WTC11 (cell line): Measurements from ENCODE around the gene C7. TPM values are rescaled to one million over a fixed set of nuclear protein-coding genes. Genes with fewer than 3 reads are reported as not detected.

ENCODE experiments used
- ATAC-seq: fragments of 200-7000 bp; cut with Tn5 transposase; 2 replicates; pipeline ENCODE4 v1.10.0; 2021; ENCODE audit warnings: mild to moderate bottlenecking, moderate library complexity
- CTCF ChIA-PET: fragments of 300-600 bp; sonication (Branson Sonifier 250); formaldehyde crosslinking; loops from one replicate; lab custom pipeline; 2021; ENCODE audit warnings: antibody characterized with exemption; lab: Charles Lee
- POLR2A ChIA-PET: fragments of 350-600 bp; sonication (Branson Sonifier 250); formaldehyde crosslinking; loops from one replicate; lab custom pipeline; 2021; ENCODE audit warnings: antibody characterized with exemption; lab: Charles Lee
- DNase-seq: peaks from one replicate; pipeline ENCODE4 v3.0.0; 2021; ENCODE audit warnings: low spot score
- H3K27ac Mint-ChIP-seq: 2 replicates; pipeline ENCODE4 v1.8.0; 2021; ENCODE audit warnings: mixed read lengths
- H3K27me3 Mint-ChIP-seq: 2 replicates; pipeline ENCODE4 v1.8.0; 2021; ENCODE audit warnings: low read depth, mild to moderate bottlenecking, moderate library complexity, mixed read lengths
- H3K36me3 Mint-ChIP-seq: 2 replicates; pipeline ENCODE4 v1.8.0; 2021; ENCODE audit warnings: mixed read lengths
- H3K4me1 Mint-ChIP-seq: 2 replicates; pipeline ENCODE4 v1.8.0; 2022; ENCODE audit warnings: mixed read lengths
- H3K4me3 Mint-ChIP-seq: 2 replicates; pipeline ENCODE4 v1.8.0; 2021; ENCODE audit warnings: mild to moderate bottlenecking, moderate library complexity, mixed read lengths
- H3K9me3 Mint-ChIP-seq: 2 replicates; pipeline ENCODE4 v1.8.0; 2021; ENCODE audit warnings: mixed read lengths
- FOXP1 ChIP-seq: sonication (generic); formaldehyde crosslinking; IDR thresholded peaks from 2 replicates; pipeline ENCODE4 v1.8.0; 2022; ENCODE audit warnings: missing genetic modification reagents, mild to moderate bottlenecking, moderate library complexity, borderline replicate concordance
- FOXP4 ChIP-seq: sonication (generic); formaldehyde crosslinking; IDR thresholded peaks from 2 replicates; pipeline ENCODE4 v1.8.0; 2022; ENCODE audit warnings: mild to moderate bottlenecking, missing genetic modification reagents
- GTF2I ChIP-seq: fragments of 250-450 bp; sonication (Bioruptor Pico); conservative IDR thresholded peaks from 2 replicates; pipeline ENCODE4 v1.4.0; 2021; ENCODE audit warnings: mild to moderate bottlenecking
- KAT7 ChIP-seq: sonication (generic); formaldehyde crosslinking; IDR thresholded peaks from 2 replicates; pipeline ENCODE4 v1.8.1; 2023; ENCODE audit warnings: missing genetic modification reagents, mild to moderate bottlenecking, borderline replicate concordance
- MYBL2 ChIP-seq: sonication (generic); formaldehyde crosslinking; IDR thresholded peaks from 2 replicates; pipeline ENCODE4 v1.8.1; 2023; ENCODE audit warnings: mild to moderate bottlenecking, moderate library complexity, missing genetic modification reagents
- NFE2L1 ChIP-seq: sonication (generic); formaldehyde crosslinking; IDR thresholded peaks from 2 replicates; pipeline ENCODE4 v1.8.1; 2023; ENCODE audit warnings: missing genetic modification reagents
- RELA ChIP-seq: sonication (generic); formaldehyde crosslinking; IDR thresholded peaks from 2 replicates; pipeline ENCODE4 v1.8.1; 2022; ENCODE audit warnings: missing genetic modification reagents, mild to moderate bottlenecking, borderline replicate concordance
- SOX15 ChIP-seq: fragments of 250-450 bp; sonication (Bioruptor Pico); IDR thresholded peaks from 2 replicates; pipeline ENCODE4 v1.9.0; 2021; ENCODE audit warnings: mild to moderate bottlenecking
- ZBTB43 ChIP-seq: sonication (generic); formaldehyde crosslinking; IDR thresholded peaks from 2 replicates; pipeline ENCODE4 v1.8.1; 2023; ENCODE audit warnings: mild to moderate bottlenecking, missing genetic modification reagents
- ZMAT4 ChIP-seq: fragments of 250-450 bp; sonication (Bioruptor Pico); IDR thresholded peaks from 2 replicates; pipeline ENCODE4 v1.9.0; 2021; ENCODE audit warnings: mild to moderate bottlenecking
- ZNF121 ChIP-seq: sonication (generic); formaldehyde crosslinking; IDR thresholded peaks from 2 replicates; pipeline ENCODE4 v1.8.0; 2023; ENCODE audit warnings: missing genetic modification reagents
- ZNF423 ChIP-seq: fragments of 250-450 bp; sonication (Bioruptor Pico); IDR thresholded peaks from 2 replicates; pipeline ENCODE4 v2.1.2; 2022; ENCODE audit warnings: mild to moderate bottlenecking, moderate library complexity
- ZNF532 ChIP-seq: fragments of 250-450 bp; sonication (Bioruptor Pico); IDR thresholded peaks from 2 replicates; pipeline ENCODE4 v1.9.0; 2021; ENCODE audit warnings: mild to moderate bottlenecking, borderline replicate concordance
- total RNA-seq: library from RNA; stranded (reverse); gene quantifications from 3 replicates; pipeline ENCODE4 v1.2.3, GENCODE V29; 2021
- TF ChIP-seq, protein P1 (sequence below): sonication (generic); formaldehyde crosslinking; IDR thresholded peaks from 2 replicates; pipeline ENCODE4 v1.8.1; 2022; ENCODE audit warnings: low read depth, missing genetic modification reagents, borderline replicate concordance
- TF ChIP-seq, protein P2 (sequence below): sonication (generic); formaldehyde crosslinking; IDR thresholded peaks from 2 replicates; pipeline ENCODE4 v1.8.0; 2022; ENCODE audit warnings: missing genetic modification reagents
- TF ChIP-seq, protein P3 (sequence below): sonication (generic); formaldehyde crosslinking; IDR thresholded peaks from 2 replicates; pipeline ENCODE4 v1.8.1; 2022; ENCODE audit warnings: mild to moderate bottlenecking, moderate library complexity, missing genetic modification reagents
- TF ChIP-seq, protein P4 (sequence below): sonication (generic); formaldehyde crosslinking; IDR thresholded peaks from 2 replicates; pipeline ENCODE4 v1.8.0; 2022; ENCODE audit warnings: mild to moderate bottlenecking, missing genetic modification reagents
- TF ChIP-seq, protein P5 (sequence below): fragments of 250-450 bp; sonication (Bioruptor Pico); IDR thresholded peaks from 2 replicates; pipeline ENCODE4 v1.8.0; 2021; ENCODE audit warnings: mild to moderate bottlenecking

Gene C7
- total RNA-seq, 1 experiment from 2014 or later = 4.5 TPM

DNA sequence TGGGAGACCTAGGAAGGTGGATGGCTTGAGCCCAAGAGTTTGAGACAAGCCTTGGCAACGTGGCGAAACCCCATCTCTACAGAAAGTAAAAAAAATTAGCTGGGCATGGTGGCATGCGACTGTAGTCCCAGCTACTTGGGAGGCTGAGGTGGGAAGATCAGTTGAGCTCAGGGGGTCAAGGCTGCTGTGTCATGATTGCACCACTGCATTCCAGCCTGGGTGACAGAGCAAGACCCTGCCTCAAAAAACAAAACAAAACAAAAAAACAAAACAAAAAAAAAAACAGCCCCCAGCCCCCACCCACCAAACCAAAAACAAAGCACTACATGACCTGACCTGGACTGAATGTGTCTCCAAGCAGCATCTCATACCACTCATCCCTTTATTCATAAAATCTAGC, 33.3 kb upstream of the C7 start (continued):
- TF ChIP-seq, protein P1, sequence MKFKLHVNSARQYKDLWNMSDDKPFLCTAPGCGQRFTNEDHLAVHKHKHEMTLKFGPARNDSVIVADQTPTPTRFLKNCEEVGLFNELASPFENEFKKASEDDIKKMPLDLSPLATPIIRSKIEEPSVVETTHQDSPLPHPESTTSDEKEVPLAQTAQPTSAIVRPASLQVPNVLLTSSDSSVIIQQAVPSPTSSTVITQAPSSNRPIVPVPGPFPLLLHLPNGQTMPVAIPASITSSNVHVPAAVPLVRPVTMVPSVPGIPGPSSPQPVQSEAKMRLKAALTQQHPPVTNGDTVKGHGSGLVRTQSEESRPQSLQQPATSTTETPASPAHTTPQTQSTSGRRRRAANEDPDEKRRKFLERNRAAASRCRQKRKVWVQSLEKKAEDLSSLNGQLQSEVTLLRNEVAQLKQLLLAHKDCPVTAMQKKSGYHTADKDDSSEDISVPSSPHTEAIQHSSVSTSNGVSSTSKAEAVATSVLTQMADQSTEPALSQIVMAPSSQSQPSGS (CRISPR knock-in tag) = no peak
- TF ChIP-seq, protein P2, sequence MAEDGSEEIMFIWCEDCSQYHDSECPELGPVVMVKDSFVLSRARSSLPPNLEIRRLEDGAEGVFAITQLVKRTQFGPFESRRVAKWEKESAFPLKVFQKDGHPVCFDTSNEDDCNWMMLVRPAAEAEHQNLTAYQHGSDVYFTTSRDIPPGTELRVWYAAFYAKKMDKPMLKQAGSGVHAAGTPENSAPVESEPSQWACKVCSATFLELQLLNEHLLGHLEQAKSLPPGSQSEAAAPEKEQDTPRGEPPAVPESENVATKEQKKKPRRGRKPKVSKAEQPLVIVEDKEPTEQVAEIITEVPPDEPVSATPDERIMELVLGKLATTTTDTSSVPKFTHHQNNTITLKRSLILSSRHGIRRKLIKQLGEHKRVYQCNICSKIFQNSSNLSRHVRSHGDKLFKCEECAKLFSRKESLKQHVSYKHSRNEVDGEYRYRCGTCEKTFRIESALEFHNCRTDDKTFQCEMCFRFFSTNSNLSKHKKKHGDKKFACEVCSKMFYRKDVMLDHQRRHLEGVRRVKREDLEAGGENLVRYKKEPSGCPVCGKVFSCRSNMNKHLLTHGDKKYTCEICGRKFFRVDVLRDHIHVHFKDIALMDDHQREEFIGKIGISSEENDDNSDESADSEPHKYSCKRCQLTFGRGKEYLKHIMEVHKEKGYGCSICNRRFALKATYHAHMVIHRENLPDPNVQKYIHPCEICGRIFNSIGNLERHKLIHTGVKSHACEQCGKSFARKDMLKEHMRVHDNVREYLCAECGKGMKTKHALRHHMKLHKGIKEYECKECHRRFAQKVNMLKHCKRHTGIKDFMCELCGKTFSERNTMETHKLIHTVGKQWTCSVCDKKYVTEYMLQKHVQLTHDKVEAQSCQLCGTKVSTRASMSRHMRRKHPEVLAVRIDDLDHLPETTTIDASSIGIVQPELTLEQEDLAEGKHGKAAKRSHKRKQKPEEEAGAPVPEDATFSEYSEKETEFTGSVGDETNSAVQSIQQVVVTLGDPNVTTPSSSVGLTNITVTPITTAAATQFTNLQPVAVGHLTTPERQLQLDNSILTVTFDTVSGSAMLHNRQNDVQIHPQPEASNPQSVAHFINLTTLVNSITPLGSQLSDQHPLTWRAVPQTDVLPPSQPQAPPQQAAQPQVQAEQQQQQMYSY (CRISPR knock-in tag) = no peak
- no peak for TF ChIP-seq ZNF121
- TF ChIP-seq, protein P3, sequence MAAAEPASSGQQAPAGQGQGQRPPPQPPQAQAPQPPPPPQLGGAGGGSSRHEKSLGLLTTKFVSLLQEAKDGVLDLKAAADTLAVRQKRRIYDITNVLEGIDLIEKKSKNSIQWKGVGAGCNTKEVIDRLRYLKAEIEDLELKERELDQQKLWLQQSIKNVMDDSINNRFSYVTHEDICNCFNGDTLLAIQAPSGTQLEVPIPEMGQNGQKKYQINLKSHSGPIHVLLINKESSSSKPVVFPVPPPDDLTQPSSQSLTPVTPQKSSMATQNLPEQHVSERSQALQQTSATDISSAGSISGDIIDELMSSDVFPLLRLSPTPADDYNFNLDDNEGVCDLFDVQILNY (CRISPR knock-in tag) = no peak
- TF ChIP-seq, protein P4, sequence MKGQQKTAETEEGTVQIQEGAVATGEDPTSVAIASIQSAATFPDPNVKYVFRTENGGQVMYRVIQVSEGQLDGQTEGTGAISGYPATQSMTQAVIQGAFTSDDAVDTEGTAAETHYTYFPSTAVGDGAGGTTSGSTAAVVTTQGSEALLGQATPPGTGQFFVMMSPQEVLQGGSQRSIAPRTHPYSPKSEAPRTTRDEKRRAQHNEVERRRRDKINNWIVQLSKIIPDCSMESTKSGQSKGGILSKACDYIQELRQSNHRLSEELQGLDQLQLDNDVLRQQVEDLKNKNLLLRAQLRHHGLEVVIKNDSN (CRISPR knock-in tag) = no peak
- TF ChIP-seq ZNF532 = no peak
- no peak for TF ChIP-seq ZNF423 (CRISPR knock-in tag)
- TF ChIP-seq, protein P5, sequence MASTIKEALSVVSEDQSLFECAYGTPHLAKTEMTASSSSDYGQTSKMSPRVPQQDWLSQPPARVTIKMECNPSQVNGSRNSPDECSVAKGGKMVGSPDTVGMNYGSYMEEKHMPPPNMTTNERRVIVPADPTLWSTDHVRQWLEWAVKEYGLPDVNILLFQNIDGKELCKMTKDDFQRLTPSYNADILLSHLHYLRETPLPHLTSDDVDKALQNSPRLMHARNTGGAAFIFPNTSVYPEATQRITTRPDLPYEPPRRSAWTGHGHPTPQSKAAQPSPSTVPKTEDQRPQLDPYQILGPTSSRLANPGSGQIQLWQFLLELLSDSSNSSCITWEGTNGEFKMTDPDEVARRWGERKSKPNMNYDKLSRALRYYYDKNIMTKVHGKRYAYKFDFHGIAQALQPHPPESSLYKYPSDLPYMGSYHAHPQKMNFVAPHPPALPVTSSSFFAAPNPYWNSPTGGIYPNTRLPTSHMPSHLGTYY = no peak
- TF ChIP-seq NFE2L1 (CRISPR knock-in tag) = no peak
- TF ChIP-seq KAT7 (CRISPR knock-in tag) = no peak
- no peak for TF ChIP-seq ZMAT4 (CRISPR knock-in tag)

DNA sequence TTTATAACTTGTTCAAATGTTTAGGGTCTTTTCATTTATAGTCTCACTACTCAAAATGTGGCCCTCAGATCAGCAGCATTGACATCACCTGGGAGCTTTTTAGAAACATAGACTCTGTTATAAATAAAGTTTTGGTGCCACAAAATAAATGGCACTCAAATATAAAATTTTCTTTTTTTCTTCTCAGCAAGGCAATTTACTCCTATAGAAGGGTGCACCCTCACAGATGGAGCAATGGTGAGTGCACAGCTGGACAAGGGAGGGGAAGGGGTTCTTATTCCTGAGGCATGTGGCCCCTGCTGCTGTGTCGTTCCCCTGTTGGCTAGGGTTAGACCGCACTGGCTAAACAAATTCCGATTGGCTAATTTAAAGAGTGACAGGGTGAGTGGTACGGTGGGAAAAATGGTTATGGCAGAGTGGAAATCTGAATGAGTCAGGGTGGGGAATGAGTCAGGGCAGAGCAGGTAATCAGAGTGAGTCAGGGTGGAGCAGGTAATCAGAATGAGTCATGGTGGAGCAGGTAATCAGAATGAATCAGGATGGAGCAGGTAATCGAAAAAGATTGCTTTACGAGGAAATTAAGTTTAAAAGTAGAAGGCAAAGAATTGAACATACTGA, 31.8 kb upstream of the C7 start:
- Mint-ChIP-seq H3K4me3 (no peak overlapping the region), H3K27ac (no peak overlapping the region), H3K9me3 (peaks cover 25% of the 10 kb centered on the region), H3K4me1 (no peaks in the 10 kb centered on the region), H3K36me3 (peaks cover 16% of the 10 kb centered on the region), H3K27me3 (peaks cover 4% of the 10 kb centered on the region; the same call in 1 of the 2 replicates)
- ChIA-PET POLR2A (no interaction called here), CTCF (no interaction called here)
- DNase-seq = no peak
- ATAC-seq = no peak
- no peak for TF ChIP-seq RELA (CRISPR knock-in tag)
- TF ChIP-seq ZBTB43 (CRISPR knock-in tag) = no peak
- no peak for TF ChIP-seq SOX15 (CRISPR knock-in tag)
- no peak for TF ChIP-seq FOXP4 (CRISPR knock-in tag)
- no peak for TF ChIP-seq FOXP1
- no peak for TF ChIP-seq GTF2I
- TF ChIP-seq, protein P5 = no peak
- no peak for TF ChIP-seq MYBL2 (CRISPR knock-in tag)
